GM21529 (cell line): ENCODE measurements around the gene PUM2.
"Not testable (repeated sequence)": the region's sequence is repeated elsewhere in the genome, so short reads cannot be mapped to it uniquely, and the experiment has no call there.

Source experiments
- ATAC-seq: cut with Tn5 transposase; IDR thresholded peaks from one replicate; pipeline ENCODE4 v1.9.1; 2021; ENCODE audit not compliant: unreplicated experiment

PUM2 gene

DNA sequence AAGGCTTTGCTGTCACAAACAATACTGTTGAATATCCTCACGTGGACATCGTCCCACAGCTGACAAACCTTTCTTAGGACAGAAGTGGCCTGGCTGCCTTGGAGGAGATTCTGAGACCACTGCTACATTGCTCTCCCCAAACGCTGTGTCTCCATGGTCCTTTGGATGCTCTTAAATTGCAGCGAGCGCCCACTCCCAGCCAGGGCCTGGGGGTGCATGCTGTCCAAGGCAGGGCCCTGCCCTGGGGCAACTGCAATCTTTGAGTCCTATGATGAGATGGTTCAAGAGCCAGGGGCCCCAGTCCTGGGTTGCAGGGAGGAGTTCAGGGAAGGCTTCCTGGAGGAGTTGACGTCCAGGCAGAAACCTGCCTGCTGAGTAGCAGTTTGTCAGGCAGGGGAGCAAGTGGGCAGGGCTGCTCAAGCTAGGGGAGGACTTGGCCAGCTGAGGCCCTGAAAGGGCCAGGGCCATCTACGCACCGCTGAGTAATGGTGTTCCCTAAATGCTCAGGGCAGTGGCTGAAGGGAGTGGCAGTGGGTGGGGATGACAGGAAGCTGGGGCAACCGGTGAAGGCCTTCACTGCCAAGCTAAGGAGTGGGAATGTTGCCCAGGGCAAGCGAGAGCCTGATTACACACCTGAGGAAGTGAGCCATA is 114.9 kb downstream of the PUM2 start:
- no peak for ATAC-seq

DNA sequence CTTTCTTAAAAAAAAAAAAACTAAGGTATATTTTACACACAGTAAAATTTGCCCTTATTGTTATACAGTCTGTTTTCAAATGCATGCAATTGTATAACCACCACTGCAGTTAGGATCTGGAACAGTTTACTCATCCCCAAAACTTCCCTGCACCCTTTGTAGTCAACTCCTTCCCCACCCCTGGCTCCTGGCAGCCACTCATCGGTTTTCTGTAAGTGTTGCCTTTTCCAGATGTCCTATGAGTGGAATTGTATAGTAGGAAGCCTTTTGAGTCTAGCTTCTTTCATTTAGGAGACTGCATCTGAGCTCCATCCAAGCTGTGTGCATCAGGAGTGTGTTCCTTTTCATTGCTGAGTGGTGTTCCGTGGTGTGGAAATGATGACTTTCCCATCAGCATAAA is 116.0 kb downstream of the PUM2 start:
- not testable (repeated sequence) for ATAC-seq

DNA sequence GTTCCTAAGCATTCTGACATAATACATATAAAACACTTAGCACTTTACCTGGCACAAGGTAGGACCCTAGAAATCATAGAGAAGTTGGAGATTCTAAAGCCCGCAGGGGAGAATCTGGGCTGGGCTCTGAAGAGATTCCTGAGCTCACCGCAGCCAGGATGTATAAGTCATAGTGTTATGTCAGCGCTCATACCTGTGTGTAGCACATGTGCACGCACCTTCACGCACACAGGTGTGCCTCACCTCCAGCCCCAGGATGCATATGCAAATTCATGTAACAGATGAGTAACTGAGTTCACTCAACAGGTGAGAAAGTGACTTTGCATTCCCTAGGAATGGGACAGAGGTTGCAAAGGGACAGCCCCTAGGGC is 117.8 kb downstream of the PUM2 start:
- no peak for ATAC-seq

DNA sequence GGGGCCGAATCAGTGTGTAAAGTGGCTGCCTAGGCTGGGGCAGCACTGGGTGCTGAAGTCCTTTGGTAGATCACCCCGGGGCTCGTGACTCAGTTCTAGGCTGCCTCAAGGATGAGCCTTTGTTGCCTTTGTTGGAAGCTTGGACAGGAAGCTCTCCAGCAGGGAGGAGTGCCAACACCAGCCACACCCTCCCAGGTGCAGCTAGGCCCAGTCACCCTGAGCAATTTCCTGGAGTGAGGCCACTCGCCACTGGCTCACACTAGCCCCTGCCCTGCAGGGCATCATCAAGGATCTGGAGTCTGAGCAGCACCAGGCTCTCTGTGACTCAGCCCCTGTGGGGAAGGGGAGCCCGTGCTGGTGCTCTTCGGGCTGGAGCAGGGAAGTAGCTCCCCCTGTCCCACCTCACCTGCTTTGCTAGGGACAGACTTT is 119.0 kb downstream of the PUM2 start:
- no peak for ATAC-seq

GRCh38 chr2:20231159-20231558 is 119.5 kb downstream of the PUM2 start:
- no peak for ATAC-seq

- no peak for ATAC-seq
These were observed 120.6 kb downstream of the PUM2 start for GRCh38 chr2:20230114-20230425.

- ATAC-seq: no peak
These were observed 121.1 kb downstream of the PUM2 start for GRCh38 chr2:20229322-20230113.

- ATAC-seq: no peak
These were observed 122.6 kb downstream of the PUM2 start for GRCh38 chr2:20227894-20228505.

GRCh38 chr2:20226152-20226545 is 124.5 kb downstream of the PUM2 start:
- ATAC-seq: no peak

DNA sequence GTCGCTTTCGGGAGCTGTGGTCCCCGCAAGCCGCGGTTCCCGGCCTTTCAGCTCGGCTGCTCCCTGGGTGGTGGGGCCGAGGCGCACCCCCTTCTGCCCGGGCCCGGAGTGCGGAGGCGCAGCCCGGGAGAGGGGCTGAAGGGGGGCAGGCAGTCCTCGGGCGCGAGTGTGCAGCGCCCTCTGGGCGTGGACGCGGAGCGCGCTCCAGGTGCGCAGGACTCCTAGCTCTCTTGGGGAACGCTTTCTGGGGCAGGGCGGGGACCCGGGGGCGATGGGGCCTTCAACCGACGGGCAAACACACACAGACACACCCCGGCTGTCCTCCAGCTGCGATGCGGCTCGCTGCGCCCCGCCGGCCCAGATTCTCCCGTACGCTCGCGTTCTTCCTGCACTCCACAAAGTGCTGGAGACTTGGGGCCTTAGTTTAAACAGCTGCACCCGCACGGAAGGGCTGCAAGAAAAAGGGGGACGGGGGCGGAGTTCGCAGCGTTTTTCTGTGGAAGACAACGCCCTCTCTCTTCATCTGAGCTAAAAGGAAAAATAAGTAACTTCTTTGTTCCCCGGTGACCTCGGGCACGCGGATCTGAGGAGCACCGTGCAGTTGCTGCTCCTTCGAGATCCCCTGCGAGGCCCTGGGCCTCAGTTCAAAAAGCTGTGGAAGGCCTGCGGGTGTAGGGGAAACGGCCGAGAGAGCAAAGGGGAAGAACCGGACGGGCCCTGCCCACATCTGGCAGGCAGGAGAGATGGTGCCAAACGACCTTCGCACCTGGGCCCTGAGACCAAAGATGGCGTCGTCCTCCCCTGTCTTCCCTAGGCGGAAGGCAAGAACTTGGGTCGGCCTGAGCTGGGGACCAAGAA is 125.1 kb downstream of the PUM2 start:
- peak; percentile 61 for ATAC-seq

DNA sequence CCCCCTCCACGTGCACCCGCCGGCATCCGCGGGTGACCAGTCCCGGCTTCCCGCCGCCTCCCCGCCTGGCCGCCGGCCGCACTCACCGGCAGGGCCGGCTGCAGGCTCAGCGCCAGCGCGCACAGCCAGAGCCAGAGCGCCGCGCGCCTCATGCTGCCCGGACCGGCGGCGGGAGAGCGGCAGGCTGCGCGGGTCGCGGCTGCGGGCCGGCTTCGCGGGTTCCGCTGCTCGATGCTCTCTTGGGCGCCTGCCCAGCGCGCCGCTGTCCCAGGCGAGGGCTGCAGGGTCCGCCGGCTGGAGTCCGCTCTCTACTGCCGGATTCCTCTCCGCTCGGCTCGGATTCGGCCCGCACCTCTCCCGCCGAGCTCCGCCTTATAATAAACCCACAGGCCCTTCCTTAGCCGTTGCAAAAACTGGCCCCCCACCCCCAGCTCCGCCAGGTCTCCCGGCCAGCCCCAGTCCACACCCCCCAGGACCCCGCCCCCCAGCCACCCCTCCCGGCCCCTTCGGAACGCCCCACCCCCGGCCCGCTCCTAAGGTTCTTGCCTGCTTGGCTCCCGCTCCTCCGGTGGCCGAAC is 125.8 kb downstream of the PUM2 start, which contains the start of gene SDC1:
Gene SDC1, minus strand, starts transcription at position 415 of the 578 bp plus-strand sequence. Its CDS starts 263 bp downstream, at position 152.
- ATAC-seq: peak; percentile 23

DNA sequence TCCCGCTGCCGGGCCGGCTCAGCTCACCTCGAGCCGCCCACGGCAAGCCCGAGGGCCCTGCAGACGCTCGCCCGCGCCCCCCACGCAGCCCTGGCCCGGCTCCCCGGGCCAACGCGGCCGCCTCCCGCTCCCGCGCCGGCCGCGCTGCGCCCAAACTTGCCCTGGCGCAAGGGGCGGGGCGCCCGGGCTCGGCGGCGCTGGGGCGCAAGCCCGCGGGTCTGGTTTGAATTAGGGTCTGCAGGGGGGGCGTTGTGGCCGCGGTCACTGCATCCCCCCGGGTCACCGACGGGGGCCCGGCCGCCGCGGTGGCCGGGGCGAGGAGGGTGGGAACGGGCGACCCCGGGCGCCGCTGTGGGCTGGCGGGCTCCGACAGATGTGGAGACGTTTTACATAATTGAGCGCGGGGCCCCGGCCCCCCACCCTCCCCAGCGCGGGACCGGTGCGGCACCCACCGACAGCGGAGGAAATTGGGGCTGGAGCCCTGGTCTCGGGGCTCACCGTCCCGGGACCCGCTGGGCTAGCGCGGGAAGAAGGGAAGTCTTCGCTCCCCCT is 126.4 kb downstream of the PUM2 start:
- peak; percentile 25 for ATAC-seq

- ATAC-seq: peak; percentile 23
These were observed 127.1 kb downstream of the PUM2 start for GRCh38 chr2:20223407-20224163.

DNA sequence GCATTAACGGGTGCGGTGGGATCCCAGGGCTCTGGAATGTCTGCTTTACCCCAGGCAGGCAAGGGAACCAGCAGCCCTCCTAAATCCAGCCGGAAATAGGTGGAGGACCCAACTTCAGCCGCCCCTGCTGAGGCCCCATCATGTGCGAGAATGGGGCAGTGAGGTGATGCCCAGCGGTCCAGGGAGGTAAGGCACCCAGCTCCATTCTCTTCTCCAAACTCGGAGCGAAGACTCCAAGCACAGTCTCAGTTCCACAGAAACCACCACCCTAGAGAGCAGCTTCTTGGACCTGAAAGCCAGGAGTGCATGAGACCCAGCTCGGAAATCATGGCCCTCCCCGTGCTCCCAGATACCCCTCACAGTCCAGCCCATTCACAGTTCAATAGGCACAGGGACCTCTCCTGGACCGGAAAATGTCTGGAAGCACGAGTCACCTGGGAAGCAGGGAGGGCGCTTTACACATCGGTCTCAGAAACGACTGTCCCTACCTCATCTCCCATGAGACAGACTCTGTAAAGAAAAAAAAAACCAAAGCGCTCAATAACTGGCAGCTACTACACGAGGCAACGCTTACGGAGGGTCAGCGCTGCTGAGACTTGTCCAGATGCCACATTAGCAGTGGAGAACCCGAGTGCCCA is 127.8 kb downstream of the PUM2 start:
- ATAC-seq: no peak

- no peak for ATAC-seq
These were observed 128.5 kb downstream of the PUM2 start for GRCh38 chr2:20222014-20222768.

DNA sequence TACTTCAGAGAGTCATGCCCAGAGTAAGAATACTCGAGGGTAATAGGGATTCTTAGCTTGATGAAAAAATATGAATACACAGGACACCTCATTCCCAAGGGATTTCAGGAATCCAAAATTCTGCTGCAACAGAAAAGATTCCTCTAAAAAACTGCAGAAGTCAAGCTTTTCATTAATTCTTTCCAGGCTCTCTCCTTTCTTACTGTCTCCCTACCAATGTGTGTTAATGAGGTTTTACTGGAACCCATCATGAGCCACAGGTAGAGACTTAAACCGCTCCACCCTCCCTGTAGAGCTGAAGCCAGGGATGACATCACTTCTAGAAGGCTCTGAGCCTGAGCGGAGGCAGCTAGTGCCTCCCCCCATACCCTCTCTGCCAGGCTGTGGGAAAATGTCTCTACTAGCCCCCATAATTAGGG is 129.1 kb downstream of the PUM2 start:
- ATAC-seq: no peak

GRCh38 chr2:20220806-20221554 is 129.7 kb downstream of the PUM2 start:
- no peak for ATAC-seq
